Retinal pigment epithelial cell (primary cell): ENCODE results near the gene ZNF385C.
A peak's percentile ranks its signal among the peaks of the same experiment; 100 is the strongest.

Experiments
- DNase-seq: peaks from one replicate; pipeline ENCODE4 v3.0.0-alpha.2; 2010; ENCODE audit warnings: low read depth
- H3K4me3 ChIP-seq: 2 replicates; pipeline ENCODE4 v1.5.1; 2011; ENCODE audit warnings: mild to moderate bottlenecking, low read length, control low read depth, moderate library complexity
- TF ChIP-seq, protein P1 (sequence below): conservative IDR thresholded peaks from 2 replicates; pipeline ENCODE4 v1.5.1; 2011; ENCODE audit warnings: low read depth, low read length, control low read depth, inconsistent platforms

ZNF385C gene

GRCh38 chr17:42136654-42137051, 38.4 kb upstream of the ZNF385C start:
- no peak for DNase-seq
- TF ChIP-seq, protein P1, sequence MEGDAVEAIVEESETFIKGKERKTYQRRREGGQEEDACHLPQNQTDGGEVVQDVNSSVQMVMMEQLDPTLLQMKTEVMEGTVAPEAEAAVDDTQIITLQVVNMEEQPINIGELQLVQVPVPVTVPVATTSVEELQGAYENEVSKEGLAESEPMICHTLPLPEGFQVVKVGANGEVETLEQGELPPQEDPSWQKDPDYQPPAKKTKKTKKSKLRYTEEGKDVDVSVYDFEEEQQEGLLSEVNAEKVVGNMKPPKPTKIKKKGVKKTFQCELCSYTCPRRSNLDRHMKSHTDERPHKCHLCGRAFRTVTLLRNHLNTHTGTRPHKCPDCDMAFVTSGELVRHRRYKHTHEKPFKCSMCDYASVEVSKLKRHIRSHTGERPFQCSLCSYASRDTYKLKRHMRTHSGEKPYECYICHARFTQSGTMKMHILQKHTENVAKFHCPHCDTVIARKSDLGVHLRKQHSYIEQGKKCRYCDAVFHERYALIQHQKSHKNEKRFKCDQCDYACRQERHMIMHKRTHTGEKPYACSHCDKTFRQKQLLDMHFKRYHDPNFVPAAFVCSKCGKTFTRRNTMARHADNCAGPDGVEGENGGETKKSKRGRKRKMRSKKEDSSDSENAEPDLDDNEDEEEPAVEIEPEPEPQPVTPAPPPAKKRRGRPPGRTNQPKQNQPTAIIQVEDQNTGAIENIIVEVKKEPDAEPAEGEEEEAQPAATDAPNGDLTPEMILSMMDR = no peak
- H3K4me3 ChIP-seq = no peak overlapping the region

DNA sequence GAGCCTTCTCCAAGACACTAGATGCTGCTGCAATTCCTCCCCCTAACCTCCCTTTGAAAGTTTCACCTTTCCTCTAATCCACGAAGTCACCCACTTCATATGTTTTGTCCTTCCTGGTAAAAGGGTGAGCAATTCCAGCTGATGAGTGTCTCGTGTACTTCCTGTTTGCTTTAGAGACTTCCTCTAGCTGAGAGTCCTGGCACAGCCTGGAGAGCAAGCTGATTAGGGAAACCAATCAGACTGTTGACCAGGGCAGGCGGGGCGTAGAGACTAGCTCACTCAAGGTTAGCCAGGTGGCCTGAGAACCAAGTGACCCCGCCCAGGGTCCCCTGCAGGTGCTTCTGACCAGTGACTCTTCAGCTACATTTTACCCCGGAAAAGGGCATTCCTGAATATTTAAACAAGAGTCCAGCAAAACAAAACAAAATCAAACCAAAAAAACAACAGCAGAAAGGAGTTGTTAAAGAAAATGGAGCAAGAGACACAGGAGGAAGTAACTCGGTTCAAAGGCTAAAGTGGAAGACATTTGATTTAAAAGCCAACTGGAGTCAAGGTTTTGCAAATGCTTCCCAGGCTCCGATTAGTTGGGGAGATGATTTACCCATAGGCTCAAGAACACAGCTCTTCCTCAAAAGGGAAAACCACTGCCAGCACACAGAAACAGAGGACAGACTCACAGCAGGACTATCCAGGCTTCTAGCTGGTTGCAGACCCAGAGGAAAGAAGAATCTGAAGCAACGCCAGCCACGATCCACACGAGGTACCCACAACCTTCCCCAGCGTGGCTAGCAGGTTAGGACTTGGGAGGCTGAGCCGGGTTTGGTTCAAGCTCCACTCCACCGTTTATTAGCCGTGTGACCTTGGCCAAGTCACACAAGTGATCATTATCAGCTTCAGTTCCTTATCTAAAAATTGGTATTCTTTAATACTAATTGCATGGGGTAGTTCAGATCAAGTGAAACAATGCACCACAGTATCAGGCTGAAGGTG, 37.7 kb upstream of the ZNF385C start:
- TF ChIP-seq, protein P1 = no peak
- no peak overlapping the region for H3K4me3 ChIP-seq
- DNase-seq = peak; percentile 73

- TF ChIP-seq, protein P1 = no peak
- DNase-seq = no peak
- no peak overlapping the region for H3K4me3 ChIP-seq
These were observed 36.9 kb upstream of the ZNF385C start for GRCh38 chr17:42135151-42135550.

DNA sequence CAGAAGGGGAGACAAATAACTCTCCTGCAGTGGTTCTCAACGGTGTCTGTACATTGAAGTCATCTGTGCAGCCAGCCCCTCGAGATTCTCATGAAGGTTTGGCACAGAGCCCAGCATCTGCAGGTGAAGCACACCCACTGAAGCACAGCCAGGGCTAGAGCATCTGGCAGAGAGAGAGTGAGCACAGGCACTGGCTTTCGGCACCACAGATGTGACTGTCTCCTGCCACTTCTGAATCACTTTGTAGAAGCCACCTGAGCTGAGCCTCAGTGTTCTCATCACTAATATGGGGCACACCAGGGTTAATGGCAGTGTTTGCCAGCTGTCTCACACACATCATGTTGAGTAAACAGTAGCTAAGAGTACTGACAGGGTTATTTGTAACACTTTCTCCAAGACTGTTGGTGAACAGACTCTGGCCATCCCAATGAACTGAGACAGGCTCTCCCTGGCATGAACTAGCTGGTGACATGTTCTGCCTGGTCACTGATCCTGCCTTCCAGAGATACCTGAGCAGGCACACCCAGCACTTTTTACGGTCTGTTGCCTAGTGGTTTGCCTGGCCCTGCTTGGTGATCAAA, 35.3 kb upstream of the ZNF385C start:
- no peak overlapping the region for H3K4me3 ChIP-seq
- no peak for DNase-seq
- TF ChIP-seq, protein P1 = no peak

DNA sequence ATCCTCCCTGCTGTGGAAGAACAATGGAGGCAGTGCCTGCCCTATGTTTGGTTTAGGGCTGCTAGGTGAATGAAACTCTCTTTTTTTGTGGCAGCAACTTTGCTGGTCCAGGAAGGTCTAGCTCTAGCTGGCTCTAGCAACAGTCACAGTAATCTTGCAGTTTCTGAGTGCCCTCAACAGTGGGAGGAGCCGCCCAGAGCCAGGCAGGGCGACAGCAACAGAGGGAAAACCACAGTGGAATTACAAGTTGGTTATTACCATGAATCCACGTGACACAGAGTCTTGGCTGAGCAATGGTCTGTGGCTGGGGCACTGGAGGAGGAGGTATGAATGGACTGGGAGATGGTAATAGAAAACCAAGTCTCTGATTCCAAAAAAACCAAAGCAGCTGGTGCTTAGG, 34.7 kb upstream of the ZNF385C start:
- TF ChIP-seq, protein P1 = no peak
- DNase-seq = peak; percentile 74
- no peak overlapping the region for H3K4me3 ChIP-seq

DNA sequence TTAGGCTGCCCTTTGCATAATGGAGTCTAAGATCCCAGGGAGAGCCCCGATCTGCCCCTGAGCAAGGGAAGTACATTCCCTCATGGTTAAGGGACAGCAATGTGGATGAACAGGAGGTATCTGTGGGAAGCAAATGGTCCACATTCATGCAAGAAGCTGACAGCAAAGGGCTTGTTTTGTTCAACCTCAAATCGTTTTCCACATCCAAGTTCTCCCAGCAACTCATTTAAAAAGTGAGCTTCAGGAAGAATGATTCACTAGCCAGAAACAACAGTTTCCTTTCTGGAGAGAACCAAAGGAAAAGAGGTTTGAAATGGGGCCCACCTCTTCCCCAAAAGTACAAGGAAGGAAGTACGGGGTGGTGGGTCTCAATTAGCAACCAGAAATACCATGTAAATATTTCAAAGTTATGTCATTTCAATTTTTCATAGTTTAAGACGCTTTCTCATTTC, 33.7 kb upstream of the ZNF385C start:
- TF ChIP-seq, protein P1 = no peak
- no peak overlapping the region for H3K4me3 ChIP-seq
- DNase-seq = no peak
